ENCODE measurements around the gene SFI1. TPM values are rescaled to one million over a fixed set of nuclear protein-coding genes. Genes with fewer than 3 reads are reported as not detected.

SFI1 gene
- total and polyA plus RNA-seq, 2 of the 4 experiments (the other 2 are of a cell fraction) = 9.9 to 12.0 TPM

DNA sequence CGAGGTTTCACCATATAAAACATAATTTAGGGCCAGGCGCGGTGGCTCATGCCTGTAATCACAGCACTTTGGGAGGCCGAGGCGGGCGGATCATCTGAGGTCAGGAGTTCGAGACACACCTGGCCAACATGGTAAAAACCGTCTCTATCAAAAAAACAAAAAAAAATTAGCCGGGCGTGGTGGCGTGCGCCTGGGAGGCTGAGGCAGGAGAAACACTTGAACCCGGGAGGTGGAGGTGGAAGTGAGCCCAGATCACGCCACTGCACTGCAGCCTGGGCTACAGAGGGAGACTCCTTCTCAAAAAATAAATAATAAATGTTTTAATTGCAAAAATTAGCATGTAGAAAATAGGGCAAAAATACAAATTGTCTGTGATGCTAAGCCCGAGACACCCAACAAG lies 993 bp upstream of the SFI1 start:
- H2BK5ac ChIP-seq (ENCODE audit: low read depth, low read length, poor library complexity, severe bottlenecking) = peak overlapping the region; percentile 25
- no peaks in the 10 kb centered on the region for H3K27me3 ChIP-seq (ENCODE audit: control insufficient read depth, insufficient read depth, low read length)
- POLR2A ChIA-PET (ENCODE audit: unreplicated experiment) = no interaction called here
- no peak overlapping the region for H2AFZ ChIP-seq (replicated peaks; ENCODE audit: low read length, poor library complexity)
- no peak overlapping the region for H2BK120ac ChIP-seq (ENCODE audit: low read depth, low read length)
- no peak overlapping the region for H3K23ac ChIP-seq (ENCODE audit: low read depth, low read length)
- H3K4me1 ChIP-seq (ENCODE audit: control insufficient read depth, insufficient read depth, low read length) = no peaks in the 10 kb centered on the region
- peak overlapping the region; percentile 30 to 85 for H4K8ac ChIP-seq (ENCODE audit: low read depth in 2 of 2, low read length in 2 of 2)
- in situ Hi-C loops (cut with MboI; ENCODE audit: low sequenced_read_pairs) (no loop called here), intact Hi-C loops (cut with micrococcal nuclease) (loop anchor here (5.0 kb wide), 1 partner anchor 37 kb away; no protein-coding TSS in a partner anchor), dilution Hi-C loops (cut with HindIII; ENCODE audit: low sequenced_read_pairs, unreplicated experiment) (no loop called here)
- no peaks in the 10 kb centered on the region for H4K20me1 ChIP-seq (ENCODE audit: insufficient read depth, low read length)
- CTCF ChIA-PET = interaction anchor here (0.6 kb wide), 1 partner anchor 8 kb away, joined by 3 read pairs; no protein-coding TSS in a partner anchor
- no peak overlapping the region for H2BK15ac ChIP-seq (ENCODE audit: low read depth, low read length)
- H3K56ac ChIP-seq (ENCODE audit: extremely low read depth, insufficient read depth, low read length) = no peak overlapping the region
- H3K4me3 ChIP-seq (ENCODE audit: insufficient read depth, low read depth, low read length) = peak overlapping the region; percentile 77
- H3K4me2 ChIP-seq (ENCODE audit: low read depth, low read length) = peak overlapping the region; percentile 73; the same call in 1 of the 2 replicates
- H3K4ac ChIP-seq (ENCODE audit: low read depth, low read length) = no peak overlapping the region
- 70% methylated on average over 5 of the region's 15 CpGs; no CpG with 5 or more reads in 1 of the 2 experiments for WGBS, 2 experiments (ENCODE audit: extremely low coverage in 2 of 2, insufficient read length in 1 of 2)
- TF ChIP-seq MXI1 (IDR thresholded peaks at IDR 0.05; ENCODE audit: borderline replicate concordance, low read depth, low read length) (no peak), NFE2L2 (IDR thresholded peaks at IDR 0.05; ENCODE audit: low read depth, low read length) (no peak), FOS (IDR thresholded peaks at IDR 0.05; ENCODE audit: low read depth, low read length) (no peak), MAFK (IDR thresholded peaks at IDR 0.05; ENCODE audit: low read depth, low read length) (no peak), BHLHE40 (IDR thresholded peaks at IDR 0.05; ENCODE audit: low read depth, low read length) (no peak), POLR2A (IDR thresholded peaks at IDR 0.05; ENCODE audit: low read depth, low read length) (no peak), RCOR1 (IDR thresholded peaks at IDR 0.05; ENCODE audit: insufficient replicate concordance, low read length) (no peak), CEBPB (IDR thresholded peaks at IDR 0.05; ENCODE audit: low read depth, low read length) (no peak), SMC3 (IDR thresholded peaks at IDR 0.05; ENCODE audit: low read depth, low read length) (no peak), RFX5 (IDR thresholded peaks at IDR 0.05; ENCODE audit: low read depth, low read length) (no peak)
- TF ChIP-seq, protein P1, sequence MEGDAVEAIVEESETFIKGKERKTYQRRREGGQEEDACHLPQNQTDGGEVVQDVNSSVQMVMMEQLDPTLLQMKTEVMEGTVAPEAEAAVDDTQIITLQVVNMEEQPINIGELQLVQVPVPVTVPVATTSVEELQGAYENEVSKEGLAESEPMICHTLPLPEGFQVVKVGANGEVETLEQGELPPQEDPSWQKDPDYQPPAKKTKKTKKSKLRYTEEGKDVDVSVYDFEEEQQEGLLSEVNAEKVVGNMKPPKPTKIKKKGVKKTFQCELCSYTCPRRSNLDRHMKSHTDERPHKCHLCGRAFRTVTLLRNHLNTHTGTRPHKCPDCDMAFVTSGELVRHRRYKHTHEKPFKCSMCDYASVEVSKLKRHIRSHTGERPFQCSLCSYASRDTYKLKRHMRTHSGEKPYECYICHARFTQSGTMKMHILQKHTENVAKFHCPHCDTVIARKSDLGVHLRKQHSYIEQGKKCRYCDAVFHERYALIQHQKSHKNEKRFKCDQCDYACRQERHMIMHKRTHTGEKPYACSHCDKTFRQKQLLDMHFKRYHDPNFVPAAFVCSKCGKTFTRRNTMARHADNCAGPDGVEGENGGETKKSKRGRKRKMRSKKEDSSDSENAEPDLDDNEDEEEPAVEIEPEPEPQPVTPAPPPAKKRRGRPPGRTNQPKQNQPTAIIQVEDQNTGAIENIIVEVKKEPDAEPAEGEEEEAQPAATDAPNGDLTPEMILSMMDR (conservative IDR thresholded peaks at IDR 0.05; ENCODE audit: low read depth, low read length) = no peak
- TF ChIP-seq, protein P2, sequence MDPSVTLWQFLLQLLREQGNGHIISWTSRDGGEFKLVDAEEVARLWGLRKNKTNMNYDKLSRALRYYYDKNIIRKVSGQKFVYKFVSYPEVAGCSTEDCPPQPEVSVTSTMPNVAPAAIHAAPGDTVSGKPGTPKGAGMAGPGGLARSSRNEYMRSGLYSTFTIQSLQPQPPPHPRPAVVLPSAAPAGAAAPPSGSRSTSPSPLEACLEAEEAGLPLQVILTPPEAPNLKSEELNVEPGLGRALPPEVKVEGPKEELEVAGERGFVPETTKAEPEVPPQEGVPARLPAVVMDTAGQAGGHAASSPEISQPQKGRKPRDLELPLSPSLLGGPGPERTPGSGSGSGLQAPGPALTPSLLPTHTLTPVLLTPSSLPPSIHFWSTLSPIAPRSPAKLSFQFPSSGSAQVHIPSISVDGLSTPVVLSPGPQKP (IDR thresholded peaks at IDR 0.05; ENCODE audit: borderline replicate concordance, low read depth, low read length) = no peak
- TF ChIP-seq, protein P3, sequence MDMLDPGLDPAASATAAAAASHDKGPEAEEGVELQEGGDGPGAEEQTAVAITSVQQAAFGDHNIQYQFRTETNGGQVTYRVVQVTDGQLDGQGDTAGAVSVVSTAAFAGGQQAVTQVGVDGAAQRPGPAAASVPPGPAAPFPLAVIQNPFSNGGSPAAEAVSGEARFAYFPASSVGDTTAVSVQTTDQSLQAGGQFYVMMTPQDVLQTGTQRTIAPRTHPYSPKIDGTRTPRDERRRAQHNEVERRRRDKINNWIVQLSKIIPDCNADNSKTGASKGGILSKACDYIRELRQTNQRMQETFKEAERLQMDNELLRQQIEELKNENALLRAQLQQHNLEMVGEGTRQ (IDR thresholded peaks at IDR 0.05; ENCODE audit: low read depth, low read length) = no peak
- H4K5ac ChIP-seq (ENCODE audit: low read depth, low read length) = no peak overlapping the region
- H3K36me3 ChIP-seq (ENCODE audit: control insufficient read depth, insufficient read depth, low read length) = no peaks in the 10 kb centered on the region
- BruUV-seq (replicated peaks) = no TSS peak
- H2BK20ac ChIP-seq (ENCODE audit: low read depth, low read length) = no peak overlapping the region
- peak overlapping the region; percentile 69 for H3K9ac ChIP-seq (ENCODE audit: low read depth, low read length)
- no peak for DNase-seq
- H3K14ac ChIP-seq (replicated peaks; ENCODE audit: low read depth, low read length) = no peak overlapping the region
- no peak overlapping the region for H3K27ac ChIP-seq (ENCODE audit: insufficient read depth, low read length)
- H3K18ac ChIP-seq (ENCODE audit: low read depth, low read length) = no peak overlapping the region
- H2AK5ac ChIP-seq (ENCODE audit: low read depth, low read length) = 0 out of 2 replicates have a peak overlapping the region, but pooled peaks have one; percentile 31
- H4K91ac ChIP-seq (ENCODE audit: insufficient read depth, low read depth, low read length) = no peak overlapping the region
- no peak overlapping the region for H2AK9ac ChIP-seq (replicated peaks; ENCODE audit: low read depth, low read length, poor library complexity)
- no peaks in the 10 kb centered on the region; the same call in 1 of the 2 replicates for H3K9me1 ChIP-seq (ENCODE audit: insufficient read depth, low read length)
- no peaks in the 10 kb centered on the region for H3K9me3 ChIP-seq (ENCODE audit: control insufficient read depth, insufficient read depth, low read length)
- no peak for ATAC-seq (ENCODE audit: low read depth)
- peaks cover 19 to 38% of the 10 kb centered on the region in 2 experiments for H3K79me1 ChIP-seq (ENCODE audit: low read depth in 1 of 2, low read length in 2 of 2)

Measured in IMR-90 (cell line).